A673 (cell line): ENCODE results near the gene TMBIM4. TPM values are rescaled to one million over a fixed set of nuclear protein-coding genes. Genes with fewer than 3 reads are reported as not detected.

Experiments
- BruUV-seq: library from RNA; stranded (reverse); fragments of 400-500 nt; replicated peaks from 2 replicates; lab custom pipeline; 2021; lab: Mats Ljungman, UMichigan
- CTCF ChIA-PET: fragments of 300-600 bp; sonication (Branson Sonifier 250); formaldehyde crosslinking; loops from one replicate; lab custom pipeline; 2022; ENCODE audit warnings: antibody characterized with exemption; lab: Charles Lee
- POLR2A ChIA-PET: fragments of 300-600 bp; sonication (Branson Sonifier 250); formaldehyde crosslinking; loops from one replicate; lab custom pipeline; 2022; ENCODE audit warnings: antibody characterized with exemption; ENCODE audit not compliant: low non-redundant PET; lab: Charles Lee
- DNase-seq: peaks from one replicate; pipeline ENCODE4 v3.0.0-alpha.2; 2015; ENCODE audit warnings: low spot score
- H3K27ac ChIP-seq: fragments of 200-600 bp; sonication (generic); 2 replicates; pipeline ENCODE4 v1.5.1; 2016; ENCODE audit warnings: mixed run types, low read depth, mild to moderate bottlenecking, mixed read lengths, antibody characterized with exemption, low read length; ENCODE audit not compliant: poor library complexity, severe bottlenecking
- H3K27me3 ChIP-seq: fragments of 200-600 bp; sonication (generic); replicated peaks from 2 replicates; pipeline ENCODE4 v1.6.1; 2017; ENCODE audit warnings: mixed run types, low read depth, mild to moderate bottlenecking, mixed read lengths, antibody characterized with exemption, low read length; ENCODE audit not compliant: insufficient read depth, poor library complexity
- H3K36me3 ChIP-seq: fragments of 200-600 bp; sonication (generic); 2 replicates; pipeline ENCODE4 v1.6.1; 2016; ENCODE audit warnings: mixed run types, mild to moderate bottlenecking, mixed read lengths, antibody characterized with exemption, low read length; ENCODE audit not compliant: insufficient read depth, poor library complexity, severe bottlenecking
- H3K4me1 ChIP-seq: fragments of 200-600 bp; sonication (generic); 2 replicates; pipeline ENCODE4 v1.6.1; 2017; ENCODE audit warnings: mixed run types, mild to moderate bottlenecking, mixed read lengths, antibody characterized with exemption, low read length; ENCODE audit not compliant: insufficient read depth, poor library complexity, severe bottlenecking
- H3K4me3 ChIP-seq: fragments of 200-600 bp; sonication (generic); 2 replicates; pipeline ENCODE4 v1.5.1; 2016; ENCODE audit warnings: low read depth, mixed run types, mild to moderate bottlenecking, mixed read lengths, low read length; ENCODE audit not compliant: poor library complexity, severe bottlenecking
- H3K9me3 ChIP-seq: fragments of 200-600 bp; sonication (generic); 2 replicates; pipeline ENCODE4 v1.6.1; 2016; ENCODE audit warnings: mixed run types, low read depth, mild to moderate bottlenecking, mixed read lengths, antibody characterized with exemption, low read length; ENCODE audit not compliant: poor library complexity, severe bottlenecking
- CTCF ChIP-seq: fragments of 300-800, 200-600 bp; sonication (generic); conservative IDR thresholded peaks from 2 replicates; pipeline ENCODE4 v1.5.1; 2017; ENCODE audit warnings: low read depth, mild to moderate bottlenecking, antibody characterized with exemption, low read length, moderate library complexity, mixed read lengths
- EZH2 ChIP-seq: fragments of 200-600 bp; sonication (generic); IDR thresholded peaks from 2 replicates; pipeline ENCODE4 v1.6.1; 2017; ENCODE audit warnings: borderline replicate concordance, low read depth, mild to moderate bottlenecking, mixed read lengths, antibody characterized with exemption, low read length; ENCODE audit not compliant: poor library complexity, severe bottlenecking
- intact Hi-C: fragments of 100-400 bp; cut with micrococcal nuclease; formaldehyde crosslinking; loops from one replicate; pipeline ENCODE4 v1.10.0; 2022; ENCODE audit not compliant: unreplicated experiment
- total RNA-seq: library from RNA; stranded (reverse); gene quantifications from 2 replicates; pipeline ENCODE4 v1.2.3, GENCODE V29; 2021

Gene TMBIM4
- total RNA-seq, 1 experiment from 2014 or later = 62.1 TPM

GRCh38 chr12:66087365-66087943, 82.3 kb downstream of the TMBIM4 start:
- Histone ChIP-seq H3K36me3 (no peaks in the 10 kb centered on the region), H3K9me3 (peaks cover 8% of the 10 kb centered on the region), H3K4me1 (peaks cover 26% of the 10 kb centered on the region), H3K27ac (peak overlapping the region; percentile 42), H3K4me3 (no peak overlapping the region), H3K27me3 (no peaks in the 10 kb centered on the region)
- peak; percentile 88 for DNase-seq
- peak; percentile 91 for TF ChIP-seq CTCF
- no peak for TF ChIP-seq EZH2
- intact Hi-C loops = loop anchor here (2.0 to 5.0 kb wide), 4 partner anchors 59 to 780 kb away; partner anchors contain the start of gene HMGA2
- POLR2A ChIA-PET = no interaction called here
- CTCF ChIA-PET = interaction anchor here (0.5 to 2.0 kb wide), 7 partner anchors 37 to 778 kb away, joined by 3 to 8 read pairs (median 6); no protein-coding TSS in a partner anchor
- no TSS peak for BruUV-seq

GRCh38 chr12:66085998-66086397, 83.8 kb downstream of the TMBIM4 start:
- TF ChIP-seq CTCF (no peak), EZH2 (no peak)
- H3K4me1 ChIP-seq = peaks cover 18% of the 10 kb centered on the region
- ChIA-PET POLR2A (no interaction called here), CTCF (interaction anchor here (2.0 kb wide), 1 partner anchor 529 kb away, joined by 7 read pairs; no protein-coding TSS in a partner anchor)
- no peaks in the 10 kb centered on the region for H3K36me3 ChIP-seq
- no peak for DNase-seq
- intact Hi-C loops = loop anchor here (2.0 to 5.0 kb wide), 4 partner anchors 57 to 779 kb away; partner anchors contain the start of gene HMGA2
- BruUV-seq = no TSS peak
- no peak overlapping the region for H3K27ac ChIP-seq
- H3K9me3 ChIP-seq = peaks cover 8% of the 10 kb centered on the region
- no peaks in the 10 kb centered on the region for H3K27me3 ChIP-seq
- H3K4me3 ChIP-seq = no peak overlapping the region

Other genes starting within 250 kb of the TMBIM4 start
- 49.5 and 51.3 TPM in 2 replicates for gene LLPH, start 39.2 kb downstream of the TMBIM4 start, total RNA-seq
- gene IRAK3, start 19.2 kb upstream of the TMBIM4 start, total RNA-seq = 0.19 and 0.37 TPM in 2 replicates
- 4.1 and 4.6 TPM in 2 replicates for gene HELB, start 132.5 kb upstream of the TMBIM4 start, total RNA-seq